ENCODE results near the gene ACTA2. TPM values are rescaled to one million over a fixed set of nuclear protein-coding genes. Genes with fewer than 3 reads are reported as not detected.

ACTA2 gene
- total RNA-seq, 1 experiment from 2014 or later: not detected

DNA sequence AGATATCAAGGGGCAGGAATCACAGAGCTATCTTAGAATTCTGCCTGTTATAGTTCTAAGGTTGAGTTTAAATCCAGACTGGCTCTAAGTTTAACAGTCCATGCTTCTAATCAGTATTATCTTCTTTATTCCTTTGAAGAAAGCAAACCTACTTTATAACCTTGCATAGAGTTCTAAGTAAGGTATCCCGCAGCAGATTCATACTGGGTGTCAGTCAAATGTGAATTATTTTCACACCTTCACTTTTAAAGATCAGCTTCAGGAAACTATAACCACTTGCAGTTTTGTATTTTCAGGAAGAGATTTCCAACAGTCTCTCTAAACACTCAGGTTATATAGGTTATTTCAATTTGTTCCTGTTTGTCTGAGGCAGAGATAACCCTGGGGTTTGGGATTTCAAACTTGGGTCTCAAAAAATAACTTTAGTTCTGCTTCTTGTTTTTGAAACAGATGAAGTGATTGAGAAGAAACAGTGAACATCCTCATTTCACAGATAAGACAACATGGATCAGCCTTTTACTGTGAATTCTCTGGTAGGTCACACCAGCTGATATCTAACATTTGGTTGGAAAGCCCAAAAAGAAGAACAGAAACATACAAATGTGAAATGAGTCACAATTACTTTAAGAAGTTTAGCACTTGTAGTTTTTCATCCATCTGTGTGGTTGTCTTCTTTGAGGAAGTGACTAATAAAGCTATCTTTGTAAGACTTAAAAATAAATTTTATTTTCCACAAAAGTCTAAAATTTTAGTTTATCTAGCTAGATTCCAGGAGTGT lies 51.2 kb downstream of the ACTA2 start:
- H3K4me3 ChIP-seq (ENCODE audit: low read length): no peak overlapping the region
- no peaks in the 10 kb centered on the region; the same call in 1 of the 2 replicates for H3K4me1 ChIP-seq (ENCODE audit: insufficient read depth, low read length)
- ATAC-seq (0 out of 2 replicates have a peak, but pooled peaks have one; percentile 18), DNase-seq (no peak)
- intact Hi-C loops (cut with micrococcal nuclease): no loop called here
- H3K9me3 ChIP-seq (ENCODE audit: low read length): no peaks in the 10 kb centered on the region
- no peaks in the 10 kb centered on the region for H3F3A ChIP-seq (ENCODE audit: low read length, unreplicated experiment)
- H3K27ac ChIP-seq (ENCODE audit: low read length): no peak overlapping the region
- 0 out of 2 replicates have a peak, but pooled peaks cover 3% of the 10 kb centered on the region for H3K36me3 ChIP-seq (ENCODE audit: low read depth, low read length)
- H4K20me1 ChIP-seq (ENCODE audit: low read length): no peaks in the 10 kb centered on the region
- H3K79me2 ChIP-seq (ENCODE audit: low read length): no peaks in the 10 kb centered on the region
- no peak overlapping the region for H3K9ac ChIP-seq (ENCODE audit: low read length)
- H3K4me2 ChIP-seq (ENCODE audit: low read length): no peak overlapping the region
- TF ChIP-seq EZH2phosphoT487 (IDR thresholded peaks at IDR 0.05; ENCODE audit: borderline replicate concordance, low read length) (no peak), EZH2 (IDR thresholded peaks at IDR 0.05; ENCODE audit: low read length, unreplicated experiment) (no peak)
- no peaks in the 10 kb centered on the region for H3K27me3 ChIP-seq (ENCODE audit: low read length)
- H2AFZ ChIP-seq (ENCODE audit: low read length): no peak overlapping the region
- H3K9me2 ChIP-seq (replicated peaks; ENCODE audit: low read length): no peaks in the 10 kb centered on the region
- BruUV-seq (replicated peaks): no TSS peak
- ChIA-PET CTCF (no interaction called here), POLR2A (ENCODE audit: unreplicated experiment) (interaction anchor here (0.7 kb wide), 2 partner anchors 21 to 33 kb away, joined by 3 to 5 read pairs; partner anchors contain the start of gene STAMBPL1)

GRCh38 chr10:88899886-88900285 lies 52.7 kb downstream of the ACTA2 start:
- no peak overlapping the region for H3K27ac ChIP-seq (ENCODE audit: low read length)
- H2AFZ ChIP-seq (ENCODE audit: low read length): no peak overlapping the region
- no peak for DNase-seq
- intact Hi-C loops (cut with micrococcal nuclease): no loop called here
- H3K4me2 ChIP-seq (ENCODE audit: low read length): no peak overlapping the region
- H4K20me1 ChIP-seq (ENCODE audit: low read length): no peaks in the 10 kb centered on the region
- TF ChIP-seq EZH2 (IDR thresholded peaks at IDR 0.05; ENCODE audit: low read length, unreplicated experiment) (no peak), EZH2phosphoT487 (IDR thresholded peaks at IDR 0.05; ENCODE audit: borderline replicate concordance, low read length) (no peak)
- TF ChIP-seq, protein P1, sequence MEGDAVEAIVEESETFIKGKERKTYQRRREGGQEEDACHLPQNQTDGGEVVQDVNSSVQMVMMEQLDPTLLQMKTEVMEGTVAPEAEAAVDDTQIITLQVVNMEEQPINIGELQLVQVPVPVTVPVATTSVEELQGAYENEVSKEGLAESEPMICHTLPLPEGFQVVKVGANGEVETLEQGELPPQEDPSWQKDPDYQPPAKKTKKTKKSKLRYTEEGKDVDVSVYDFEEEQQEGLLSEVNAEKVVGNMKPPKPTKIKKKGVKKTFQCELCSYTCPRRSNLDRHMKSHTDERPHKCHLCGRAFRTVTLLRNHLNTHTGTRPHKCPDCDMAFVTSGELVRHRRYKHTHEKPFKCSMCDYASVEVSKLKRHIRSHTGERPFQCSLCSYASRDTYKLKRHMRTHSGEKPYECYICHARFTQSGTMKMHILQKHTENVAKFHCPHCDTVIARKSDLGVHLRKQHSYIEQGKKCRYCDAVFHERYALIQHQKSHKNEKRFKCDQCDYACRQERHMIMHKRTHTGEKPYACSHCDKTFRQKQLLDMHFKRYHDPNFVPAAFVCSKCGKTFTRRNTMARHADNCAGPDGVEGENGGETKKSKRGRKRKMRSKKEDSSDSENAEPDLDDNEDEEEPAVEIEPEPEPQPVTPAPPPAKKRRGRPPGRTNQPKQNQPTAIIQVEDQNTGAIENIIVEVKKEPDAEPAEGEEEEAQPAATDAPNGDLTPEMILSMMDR (conservative IDR thresholded peaks at IDR 0.05; ENCODE audit: low read depth, low read length): no peak
- H3K27me3 ChIP-seq (ENCODE audit: low read length): no peaks in the 10 kb centered on the region
- no peaks in the 10 kb centered on the region for H3F3A ChIP-seq (ENCODE audit: low read length, unreplicated experiment)
- no peaks in the 10 kb centered on the region for H3K9me2 ChIP-seq (replicated peaks; ENCODE audit: low read length)
- H3K9me3 ChIP-seq (ENCODE audit: low read length): no peaks in the 10 kb centered on the region
- no peaks in the 10 kb centered on the region for H3K79me2 ChIP-seq (ENCODE audit: low read length)
- no peak for ATAC-seq
- peaks cover 4% of the 10 kb centered on the region; the same call in 1 of the 2 replicates for H3K4me1 ChIP-seq (ENCODE audit: insufficient read depth, low read length)
- no peak overlapping the region for H3K9ac ChIP-seq (ENCODE audit: low read length)
- CTCF ChIA-PET: no interaction called here
- no TSS peak for BruUV-seq (replicated peaks)
- POLR2A ChIA-PET (ENCODE audit: unreplicated experiment): no interaction called here
- H3K4me3 ChIP-seq (ENCODE audit: low read length): no peak overlapping the region
- H3K36me3 ChIP-seq (ENCODE audit: low read depth, low read length): 0 out of 2 replicates have a peak, but pooled peaks cover 3% of the 10 kb centered on the region

- Histone ChIP-seq H3K36me3 (ENCODE audit: low read depth, low read length) (0 out of 2 replicates have a peak, but pooled peaks cover 3% of the 10 kb centered on the region), H3K9me2 (replicated peaks; ENCODE audit: low read length) (no peaks in the 10 kb centered on the region), H3K79me2 (ENCODE audit: low read length) (no peaks in the 10 kb centered on the region), H3K27ac (ENCODE audit: low read length) (no peak overlapping the region), H3K4me3 (ENCODE audit: low read length) (no peak overlapping the region), H3K4me1 (ENCODE audit: insufficient read depth, low read length) (peaks cover 4% of the 10 kb centered on the region; the same call in 1 of the 2 replicates), H3K4me2 (ENCODE audit: low read length) (no peak overlapping the region), H3F3A (ENCODE audit: low read length, unreplicated experiment) (no peaks in the 10 kb centered on the region), H4K20me1 (ENCODE audit: low read length) (no peaks in the 10 kb centered on the region), H3K9me3 (ENCODE audit: low read length) (no peaks in the 10 kb centered on the region), H2AFZ (ENCODE audit: low read length) (no peak overlapping the region), H3K27me3 (ENCODE audit: low read length) (no peaks in the 10 kb centered on the region), H3K9ac (ENCODE audit: low read length) (no peak overlapping the region)
- CTCF ChIA-PET: no interaction called here
- no peak for DNase-seq
- no peak for ATAC-seq
- TF ChIP-seq, protein P1 (conservative IDR thresholded peaks at IDR 0.05; ENCODE audit: low read depth, low read length): no peak
- TF ChIP-seq EZH2phosphoT487 (IDR thresholded peaks at IDR 0.05; ENCODE audit: borderline replicate concordance, low read length) (no peak), EZH2 (IDR thresholded peaks at IDR 0.05; ENCODE audit: low read length, unreplicated experiment) (no peak)
- POLR2A ChIA-PET (ENCODE audit: unreplicated experiment): no interaction called here
- intact Hi-C loops (cut with micrococcal nuclease): no loop called here
- no TSS peak for BruUV-seq (replicated peaks)
These were observed 53.8 kb downstream of the ACTA2 start for GRCh38 chr10:88898727-88899126.
